Islet precursor cell (in vitro differentiated cells): ENCODE results near the gene WNT1.

Source experiments
- DNase-seq: peaks from one replicate; pipeline ENCODE4 v3.0.0-alpha.2; 2018

The WNT1 gene

GRCh38 chr12:49010092-49010668, 32.1 kb downstream of the WNT1 start:
- no peak for DNase-seq

- no peak for DNase-seq
Measured at GRCh38 chr12:49012739-49013138, 34.6 kb downstream of the WNT1 start.

GRCh38 chr12:49013428-49013827, 35.3 kb downstream of the WNT1 start:
- no peak for DNase-seq

- DNase-seq, result no peak
Measured at GRCh38 chr12:49014547-49014946, 36.4 kb downstream of the WNT1 start.

- DNase-seq, result no peak
Measured at GRCh38 chr12:49015196-49015595, 37.1 kb downstream of the WNT1 start.

- no peak for DNase-seq
Measured at GRCh38 chr12:49017891-49018260, 39.8 kb downstream of the WNT1 start.

GRCh38 chr12:49018261-49019119, 40.4 kb downstream of the WNT1 start, which contains the start of gene PRKAG1:
Gene PRKAG1, minus strand, starts transcription at chr12:49018776. Its CDS starts 36 bp downstream, at chr12:49018740.
- peak; percentile 99 for DNase-seq

GRCh38 chr12:49019120-49019430, 41.0 kb downstream of the WNT1 start:
- DNase-seq, result no peak

GRCh38 chr12:49019443-49020324, 41.6 kb downstream of the WNT1 start:
- DNase-seq, result peak; percentile 78

- DNase-seq, result peak; percentile 50
Measured at GRCh38 chr12:49020441-49020840, 42.3 kb downstream of the WNT1 start.

- peak; percentile 62 for DNase-seq
Measured at GRCh38 chr12:49021292-49021915, 43.3 kb downstream of the WNT1 start.

- DNase-seq, result peak; percentile 53
Measured at GRCh38 chr12:49022558-49023178, 44.5 kb downstream of the WNT1 start.

- no peak for DNase-seq
Measured at GRCh38 chr12:49023812-49024211, 45.7 kb downstream of the WNT1 start.

GRCh38 chr12:49024543-49024942, 46.4 kb downstream of the WNT1 start:
- DNase-seq, result no peak

GRCh38 chr12:49025463-49025862, 47.3 kb downstream of the WNT1 start:
- no peak for DNase-seq

- DNase-seq, result no peak
Measured at GRCh38 chr12:49026101-49026500, 48.0 kb downstream of the WNT1 start.

GRCh38 chr12:49026678-49027480, 48.8 kb downstream of the WNT1 start:
- peak; percentile 56 for DNase-seq

GRCh38 chr12:49027846-49028555, 49.9 kb downstream of the WNT1 start:
- DNase-seq, result peak; percentile 46

- DNase-seq, result peak; percentile 52
Measured at GRCh38 chr12:49028666-49029275, 50.6 kb downstream of the WNT1 start.

- DNase-seq, result no peak
Measured at GRCh38 chr12:49030119-49030518, 52.0 kb downstream of the WNT1 start.
